ENCODE data around the gene RIPOR3.

The RIPOR3 gene

GRCh38 chr20:50598074-50598473, 93.3 kb downstream of the RIPOR3 start:
- Histone ChIP-seq H3K36me3 (replicated peaks; ENCODE audit: low read depth, low read length) (peaks cover 3% of the 10 kb centered on the region), H3K4me1 (ENCODE audit: low read length) (peaks cover 38% of the 10 kb centered on the region), H3K4me3 (ENCODE audit: low read length) (no peak overlapping the region), H4K20me1 (ENCODE audit: insufficient read depth, low read length) (no peaks in the 10 kb centered on the region), H3K4me2 (ENCODE audit: low read length) (no peak overlapping the region), H3K9ac (ENCODE audit: low read length) (no peak overlapping the region), H3K27me3 (ENCODE audit: low read depth, low read length) (peaks cover 26% of the 10 kb centered on the region), H3K9me3 (ENCODE audit: insufficient read depth, low read length) (no peaks in the 10 kb centered on the region), H3K79me2 (ENCODE audit: low read length) (no peaks in the 10 kb centered on the region), H3K27ac (ENCODE audit: low read length) (no peak overlapping the region), H2AFZ (ENCODE audit: low read depth, low read length) (no peak overlapping the region)
- TF ChIP-seq CTCF (IDR thresholded peaks at IDR 0.05; ENCODE audit: low read depth, low read length) (no peak), EZH2phosphoT487 (IDR thresholded peaks at IDR 0.05; ENCODE audit: low read depth) (no peak)

- H3K79me2 ChIP-seq (ENCODE audit: low read length) = no peaks in the 10 kb centered on the region
- H3K4me3 ChIP-seq (ENCODE audit: low read length) = no peak overlapping the region
- H3K27me3 ChIP-seq (ENCODE audit: low read depth, low read length) = peaks cover 26% of the 10 kb centered on the region
- H3K4me1 ChIP-seq (ENCODE audit: low read length) = peaks cover 36% of the 10 kb centered on the region
- H4K20me1 ChIP-seq (ENCODE audit: insufficient read depth, low read length) = no peaks in the 10 kb centered on the region
- no peak overlapping the region for H3K27ac ChIP-seq (ENCODE audit: low read length)
- no peak overlapping the region for H2AFZ ChIP-seq (ENCODE audit: low read depth, low read length)
- H3K4me2 ChIP-seq (ENCODE audit: low read length) = no peak overlapping the region
- H3K36me3 ChIP-seq (replicated peaks; ENCODE audit: low read depth, low read length) = peaks cover 6% of the 10 kb centered on the region
- no peaks in the 10 kb centered on the region for H3K9me3 ChIP-seq (ENCODE audit: insufficient read depth, low read length)
- no peak for TF ChIP-seq CTCF (IDR thresholded peaks at IDR 0.05; ENCODE audit: low read depth, low read length)
- TF ChIP-seq EZH2phosphoT487 (IDR thresholded peaks at IDR 0.05; ENCODE audit: low read depth) = no peak
- H3K9ac ChIP-seq (ENCODE audit: low read length) = no peak overlapping the region
Measured at GRCh38 chr20:50597406-50597969, 93.9 kb downstream of the RIPOR3 start.

GRCh38 chr20:50596694-50597021, 94.7 kb downstream of the RIPOR3 start:
- Histone ChIP-seq H3K27me3 (ENCODE audit: low read depth, low read length) (peaks cover 26% of the 10 kb centered on the region), H3K4me1 (ENCODE audit: low read length) (peaks cover 35% of the 10 kb centered on the region), H3K9me3 (ENCODE audit: insufficient read depth, low read length) (no peaks in the 10 kb centered on the region), H3K79me2 (ENCODE audit: low read length) (no peaks in the 10 kb centered on the region), H3K4me3 (ENCODE audit: low read length) (no peak overlapping the region), H4K20me1 (ENCODE audit: insufficient read depth, low read length) (no peaks in the 10 kb centered on the region; the same call in 1 of the 2 replicates), H3K4me2 (ENCODE audit: low read length) (peak overlapping the region; percentile 64), H3K9ac (ENCODE audit: low read length) (no peak overlapping the region), H3K27ac (ENCODE audit: low read length) (no peak overlapping the region), H2AFZ (ENCODE audit: low read depth, low read length) (no peak overlapping the region), H3K36me3 (replicated peaks; ENCODE audit: low read depth, low read length) (peaks cover 7% of the 10 kb centered on the region)
- no peak for TF ChIP-seq CTCF (IDR thresholded peaks at IDR 0.05; ENCODE audit: low read depth, low read length)

- Histone ChIP-seq H3K27ac (ENCODE audit: low read length) (no peak overlapping the region), H4K20me1 (ENCODE audit: insufficient read depth, low read length) (no peaks in the 10 kb centered on the region; the same call in 1 of the 2 replicates), H3K27me3 (ENCODE audit: low read depth, low read length) (peaks cover 26% of the 10 kb centered on the region), H3K4me2 (ENCODE audit: low read length) (peak overlapping the region; percentile 64), H3K79me2 (ENCODE audit: low read length) (no peaks in the 10 kb centered on the region), H3K36me3 (replicated peaks; ENCODE audit: low read depth, low read length) (peaks cover 10% of the 10 kb centered on the region), H3K4me3 (ENCODE audit: low read length) (peak overlapping the region; percentile 22), H3K9ac (ENCODE audit: low read length) (no peak overlapping the region), H3K4me1 (ENCODE audit: low read length) (peaks cover 32% of the 10 kb centered on the region), H2AFZ (ENCODE audit: low read depth, low read length) (no peak overlapping the region; the same call in 1 of the 2 replicates), H3K9me3 (ENCODE audit: insufficient read depth, low read length) (no peaks in the 10 kb centered on the region)
- TF ChIP-seq CTCF (IDR thresholded peaks at IDR 0.05; ENCODE audit: low read depth, low read length) (no peak), EZH2phosphoT487 (IDR thresholded peaks at IDR 0.05; ENCODE audit: low read depth) (no peak)
Measured at GRCh38 chr20:50595988-50596693, 95.2 kb downstream of the RIPOR3 start.

All from OCI-LY3 (cell line).